ENCODE results near the gene PPM1H.

DNA sequence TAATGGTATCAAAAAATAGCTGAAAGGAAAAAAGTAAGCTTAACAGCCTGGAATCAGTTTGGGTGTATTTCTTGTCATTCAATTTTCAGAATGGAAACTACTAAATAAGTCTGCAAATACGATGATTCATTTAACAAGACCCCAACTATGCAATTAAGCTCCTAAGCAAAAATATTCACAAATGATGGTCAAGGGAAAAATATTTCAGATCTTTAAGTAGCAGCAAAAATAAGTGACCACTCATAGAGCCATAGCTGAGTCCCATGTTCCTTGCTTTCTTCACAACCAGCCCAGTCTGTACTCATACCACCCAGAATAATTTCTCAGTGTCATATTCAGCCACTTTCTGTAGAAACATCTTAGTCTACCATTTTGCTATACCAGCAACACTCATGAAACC lies 185.4 kb downstream of the PPM1H start:
- TF ChIP-seq, protein P1, sequence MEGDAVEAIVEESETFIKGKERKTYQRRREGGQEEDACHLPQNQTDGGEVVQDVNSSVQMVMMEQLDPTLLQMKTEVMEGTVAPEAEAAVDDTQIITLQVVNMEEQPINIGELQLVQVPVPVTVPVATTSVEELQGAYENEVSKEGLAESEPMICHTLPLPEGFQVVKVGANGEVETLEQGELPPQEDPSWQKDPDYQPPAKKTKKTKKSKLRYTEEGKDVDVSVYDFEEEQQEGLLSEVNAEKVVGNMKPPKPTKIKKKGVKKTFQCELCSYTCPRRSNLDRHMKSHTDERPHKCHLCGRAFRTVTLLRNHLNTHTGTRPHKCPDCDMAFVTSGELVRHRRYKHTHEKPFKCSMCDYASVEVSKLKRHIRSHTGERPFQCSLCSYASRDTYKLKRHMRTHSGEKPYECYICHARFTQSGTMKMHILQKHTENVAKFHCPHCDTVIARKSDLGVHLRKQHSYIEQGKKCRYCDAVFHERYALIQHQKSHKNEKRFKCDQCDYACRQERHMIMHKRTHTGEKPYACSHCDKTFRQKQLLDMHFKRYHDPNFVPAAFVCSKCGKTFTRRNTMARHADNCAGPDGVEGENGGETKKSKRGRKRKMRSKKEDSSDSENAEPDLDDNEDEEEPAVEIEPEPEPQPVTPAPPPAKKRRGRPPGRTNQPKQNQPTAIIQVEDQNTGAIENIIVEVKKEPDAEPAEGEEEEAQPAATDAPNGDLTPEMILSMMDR (IDR thresholded peaks at IDR 0.05; ENCODE audit: low read depth, low read length, missing input control) = no peak
- TF ChIP-seq, protein P2, sequence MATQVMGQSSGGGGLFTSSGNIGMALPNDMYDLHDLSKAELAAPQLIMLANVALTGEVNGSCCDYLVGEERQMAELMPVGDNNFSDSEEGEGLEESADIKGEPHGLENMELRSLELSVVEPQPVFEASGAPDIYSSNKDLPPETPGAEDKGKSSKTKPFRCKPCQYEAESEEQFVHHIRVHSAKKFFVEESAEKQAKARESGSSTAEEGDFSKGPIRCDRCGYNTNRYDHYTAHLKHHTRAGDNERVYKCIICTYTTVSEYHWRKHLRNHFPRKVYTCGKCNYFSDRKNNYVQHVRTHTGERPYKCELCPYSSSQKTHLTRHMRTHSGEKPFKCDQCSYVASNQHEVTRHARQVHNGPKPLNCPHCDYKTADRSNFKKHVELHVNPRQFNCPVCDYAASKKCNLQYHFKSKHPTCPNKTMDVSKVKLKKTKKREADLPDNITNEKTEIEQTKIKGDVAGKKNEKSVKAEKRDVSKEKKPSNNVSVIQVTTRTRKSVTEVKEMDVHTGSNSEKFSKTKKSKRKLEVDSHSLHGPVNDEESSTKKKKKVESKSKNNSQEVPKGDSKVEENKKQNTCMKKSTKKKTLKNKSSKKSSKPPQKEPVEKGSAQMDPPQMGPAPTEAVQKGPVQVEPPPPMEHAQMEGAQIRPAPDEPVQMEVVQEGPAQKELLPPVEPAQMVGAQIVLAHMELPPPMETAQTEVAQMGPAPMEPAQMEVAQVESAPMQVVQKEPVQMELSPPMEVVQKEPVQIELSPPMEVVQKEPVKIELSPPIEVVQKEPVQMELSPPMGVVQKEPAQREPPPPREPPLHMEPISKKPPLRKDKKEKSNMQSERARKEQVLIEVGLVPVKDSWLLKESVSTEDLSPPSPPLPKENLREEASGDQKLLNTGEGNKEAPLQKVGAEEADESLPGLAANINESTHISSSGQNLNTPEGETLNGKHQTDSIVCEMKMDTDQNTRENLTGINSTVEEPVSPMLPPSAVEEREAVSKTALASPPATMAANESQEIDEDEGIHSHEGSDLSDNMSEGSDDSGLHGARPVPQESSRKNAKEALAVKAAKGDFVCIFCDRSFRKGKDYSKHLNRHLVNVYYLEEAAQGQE (IDR thresholded peaks at IDR 0.05) = no peak
- TF ChIP-seq FOXA1 (IDR thresholded peaks at IDR 0.05) = no peak
- no peak for TF ChIP-seq RAD21 (IDR thresholded peaks at IDR 0.05)
- no peak for TF ChIP-seq EGR1 (IDR thresholded peaks at IDR 0.05; ENCODE audit: low read depth in 2 of 2)
- TF ChIP-seq, protein P3, sequence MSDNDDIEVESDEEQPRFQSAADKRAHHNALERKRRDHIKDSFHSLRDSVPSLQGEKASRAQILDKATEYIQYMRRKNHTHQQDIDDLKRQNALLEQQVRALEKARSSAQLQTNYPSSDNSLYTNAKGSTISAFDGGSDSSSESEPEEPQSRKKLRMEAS (IDR thresholded peaks at IDR 0.05) = no peak
- TF ChIP-seq, protein P4, sequence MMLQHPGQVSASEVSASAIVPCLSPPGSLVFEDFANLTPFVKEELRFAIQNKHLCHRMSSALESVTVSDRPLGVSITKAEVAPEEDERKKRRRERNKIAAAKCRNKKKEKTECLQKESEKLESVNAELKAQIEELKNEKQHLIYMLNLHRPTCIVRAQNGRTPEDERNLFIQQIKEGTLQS (IDR thresholded peaks at IDR 0.05) = no peak

All from liver (tissue), 3 donors.